HG02642 (cell line): ENCODE results near the gene JPH2.
A peak's percentile ranks its signal among the peaks of the same experiment; 100 is the strongest.

Experiments used
- ATAC-seq: cut with Tn5 transposase; IDR thresholded peaks from one replicate; pipeline ENCODE4 v1.9.1; 2021; ENCODE audit warnings: mild to moderate bottlenecking; ENCODE audit not compliant: unreplicated experiment, poor library complexity

JPH2 gene

DNA sequence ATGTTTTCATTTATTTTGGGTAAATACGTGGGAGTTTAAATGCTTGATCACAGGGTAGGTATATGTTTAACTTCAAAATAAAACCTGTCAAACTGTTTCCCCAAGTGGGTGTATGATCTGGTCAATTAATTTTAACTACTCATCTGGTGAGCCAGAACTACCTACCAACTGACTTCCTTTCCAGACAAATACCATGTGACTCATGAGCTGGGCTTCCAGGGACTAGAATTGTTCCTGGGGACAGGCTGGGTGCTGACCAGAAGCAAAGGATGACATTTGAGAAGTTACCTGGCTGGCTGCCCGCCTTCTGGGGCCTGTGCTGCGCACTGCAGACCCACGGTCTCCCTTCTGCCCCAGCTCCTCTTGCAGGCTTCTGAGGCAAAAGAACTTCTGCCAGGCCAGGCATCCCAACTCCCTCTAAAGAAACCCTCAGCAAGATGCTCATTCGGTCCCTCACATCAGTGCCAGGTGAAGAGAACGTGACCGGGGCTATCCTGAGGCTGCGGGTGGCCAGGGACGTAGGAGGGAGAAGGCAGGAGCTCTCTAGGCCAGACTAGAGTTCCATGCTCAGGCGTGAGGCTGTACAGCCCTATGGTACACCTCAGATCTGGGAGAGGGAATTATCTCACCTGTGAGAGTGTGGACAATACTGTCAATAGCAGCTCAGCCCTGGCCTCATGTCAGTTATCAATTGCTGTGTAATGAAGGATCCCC is 103.6 kb downstream of the JPH2 start:
- ATAC-seq: no peak

DNA sequence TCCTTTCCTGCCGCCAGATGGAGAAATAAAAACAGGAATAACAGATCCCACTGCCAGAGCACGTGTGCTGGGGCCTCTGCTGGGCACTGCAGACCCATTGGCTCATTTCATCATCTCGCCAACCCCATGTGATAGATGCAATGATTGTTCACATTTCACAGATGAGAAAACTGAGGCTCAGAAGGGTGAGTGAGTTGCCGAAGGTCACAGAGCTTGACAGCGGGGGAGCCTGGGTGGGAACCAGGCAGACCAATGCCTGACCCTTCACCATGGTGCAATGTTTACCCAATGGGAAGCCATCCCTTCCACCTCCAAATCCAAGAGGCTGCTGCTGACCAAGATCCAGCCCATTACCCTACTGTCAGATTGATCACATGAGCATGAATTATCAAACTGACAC is 105.1 kb downstream of the JPH2 start:
- ATAC-seq: no peak

DNA sequence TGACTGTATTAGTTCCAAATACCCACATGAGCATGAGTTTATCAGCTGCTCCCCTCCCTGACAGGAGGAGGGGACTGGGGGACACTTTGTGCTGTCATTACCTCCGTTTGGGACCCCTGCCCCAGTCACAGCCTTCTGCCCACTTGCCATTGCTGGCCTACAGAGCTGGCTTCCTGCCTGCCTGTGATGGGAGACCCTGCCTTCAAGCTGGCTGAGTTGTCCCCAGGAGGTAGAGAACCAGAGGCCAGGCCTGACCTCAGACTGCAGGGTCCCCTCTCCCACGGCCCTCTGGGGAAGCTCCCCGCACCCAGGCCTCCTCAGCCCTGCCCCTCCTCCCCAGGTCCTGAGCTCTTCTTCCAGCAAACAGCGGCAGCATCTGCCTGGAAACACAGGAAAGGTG is 105.5 kb downstream of the JPH2 start:
- ATAC-seq: no peak

DNA sequence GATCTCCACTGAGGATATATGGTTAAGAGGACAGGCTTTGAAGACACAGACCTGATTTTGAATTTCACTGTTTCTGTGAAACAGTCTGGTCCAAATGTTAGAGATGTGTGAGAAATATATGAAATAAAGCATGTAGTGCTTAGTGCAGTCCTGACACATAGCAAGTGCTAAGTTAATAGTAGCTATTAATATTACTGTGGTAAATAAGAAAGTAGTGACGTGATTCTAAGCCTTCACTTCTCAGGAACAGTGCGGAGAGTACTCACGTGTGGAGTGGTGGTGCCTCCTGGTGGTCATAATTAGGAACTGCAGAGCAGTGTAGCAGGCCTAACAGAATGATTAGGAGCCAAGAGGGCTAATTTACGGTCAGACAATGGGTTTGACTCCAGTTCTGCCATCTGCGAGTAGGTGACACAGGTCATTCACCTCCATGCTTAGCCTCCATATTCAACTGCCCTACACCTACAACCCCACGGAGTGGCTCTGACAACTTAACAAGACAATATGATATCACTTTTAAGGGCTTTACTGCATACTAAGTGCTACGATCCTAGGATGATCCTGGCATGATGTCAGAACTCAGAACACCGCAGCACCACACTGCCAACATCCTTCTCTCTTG is 106.2 kb downstream of the JPH2 start:
- ATAC-seq: peak; percentile 65

DNA sequence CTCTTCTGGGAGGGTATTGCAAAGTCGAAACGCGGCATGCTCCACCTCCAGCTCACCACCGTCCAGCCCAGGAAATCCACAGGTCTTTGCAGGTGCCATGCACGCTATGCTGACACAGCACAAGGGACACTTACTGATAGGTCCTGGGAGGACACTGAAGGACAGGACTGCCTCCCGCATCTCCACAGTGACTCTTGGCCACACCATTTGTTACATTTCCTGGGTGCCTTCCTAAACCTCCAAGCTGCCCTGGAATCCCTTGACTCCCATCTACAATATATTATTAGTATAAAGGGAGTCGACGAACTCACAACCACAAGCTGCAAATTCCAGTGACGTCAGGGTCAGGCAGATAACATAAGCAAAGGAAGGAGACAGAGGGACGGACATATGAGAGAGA is 106.9 kb downstream of the JPH2 start:
- ATAC-seq: no peak

DNA sequence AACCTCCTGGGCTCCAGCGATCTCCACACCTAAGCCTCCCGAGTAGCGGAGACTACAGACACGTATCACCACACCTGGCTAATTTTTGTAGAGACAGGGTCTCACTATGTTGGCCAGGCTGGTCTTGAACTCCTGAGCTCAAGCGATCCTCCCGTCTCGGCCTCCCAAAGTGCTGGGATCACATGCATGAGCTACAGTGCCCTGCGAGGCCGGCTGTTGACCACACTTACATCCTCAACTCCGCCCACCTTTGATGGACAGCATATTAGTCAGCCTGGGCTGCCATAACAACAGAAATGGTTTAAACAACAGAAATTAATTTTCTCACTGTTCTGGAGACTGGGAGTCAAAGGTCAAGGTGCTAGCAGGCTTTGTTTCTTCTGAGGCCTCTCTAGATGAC is 107.7 kb downstream of the JPH2 start:
- ATAC-seq: no peak

DNA sequence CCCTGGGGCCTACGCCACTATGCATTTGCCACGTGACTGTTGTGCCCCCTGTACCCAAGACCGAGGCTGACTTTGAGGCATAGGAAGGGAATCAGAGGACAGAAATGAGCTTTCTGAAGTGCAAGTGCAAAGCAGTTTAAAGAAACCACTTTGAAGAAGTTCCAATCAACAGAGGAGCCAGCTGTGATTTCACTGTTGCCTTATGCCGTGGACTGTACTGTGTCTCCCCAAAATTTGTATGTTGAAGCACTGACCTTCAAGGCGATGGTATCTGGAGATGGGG is 111.1 kb downstream of the JPH2 start:
- no peak for ATAC-seq

DNA sequence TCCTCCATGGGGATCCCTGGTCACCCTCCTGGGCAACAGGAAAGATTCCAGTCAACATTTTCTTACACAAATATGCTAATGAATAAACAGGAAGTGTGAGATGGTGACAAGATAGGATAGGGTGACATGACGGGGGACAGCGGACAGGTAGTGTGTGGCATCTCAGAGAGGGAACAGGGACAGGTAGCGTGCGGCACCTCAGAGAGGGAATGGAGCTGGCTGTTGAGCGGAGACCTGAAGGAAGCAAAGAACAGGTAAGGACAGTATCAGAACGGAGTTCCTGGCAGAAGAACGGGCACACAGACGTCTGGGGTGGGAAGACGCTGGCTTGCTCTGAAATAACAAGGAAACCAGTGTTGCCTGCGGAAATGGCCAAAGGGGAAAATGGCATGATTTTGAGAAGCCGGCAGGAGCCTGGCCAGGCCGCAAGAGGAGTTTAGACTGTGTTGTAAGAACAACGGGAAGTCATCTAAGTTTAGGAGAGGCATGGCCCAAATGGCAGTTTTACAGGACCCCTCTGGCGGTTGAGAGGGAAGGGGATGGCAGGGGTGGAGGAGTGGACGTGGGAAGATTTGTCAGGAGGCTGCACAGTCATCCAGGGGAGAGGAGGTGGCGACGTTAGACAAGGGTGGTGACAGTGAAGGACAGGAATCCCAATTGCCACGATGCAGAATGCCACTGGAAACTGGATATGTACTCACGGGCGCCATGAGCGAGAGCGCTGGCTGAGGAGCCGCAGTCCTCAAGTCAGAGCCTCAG is 111.6 kb downstream of the JPH2 start:
- ATAC-seq: no peak

DNA sequence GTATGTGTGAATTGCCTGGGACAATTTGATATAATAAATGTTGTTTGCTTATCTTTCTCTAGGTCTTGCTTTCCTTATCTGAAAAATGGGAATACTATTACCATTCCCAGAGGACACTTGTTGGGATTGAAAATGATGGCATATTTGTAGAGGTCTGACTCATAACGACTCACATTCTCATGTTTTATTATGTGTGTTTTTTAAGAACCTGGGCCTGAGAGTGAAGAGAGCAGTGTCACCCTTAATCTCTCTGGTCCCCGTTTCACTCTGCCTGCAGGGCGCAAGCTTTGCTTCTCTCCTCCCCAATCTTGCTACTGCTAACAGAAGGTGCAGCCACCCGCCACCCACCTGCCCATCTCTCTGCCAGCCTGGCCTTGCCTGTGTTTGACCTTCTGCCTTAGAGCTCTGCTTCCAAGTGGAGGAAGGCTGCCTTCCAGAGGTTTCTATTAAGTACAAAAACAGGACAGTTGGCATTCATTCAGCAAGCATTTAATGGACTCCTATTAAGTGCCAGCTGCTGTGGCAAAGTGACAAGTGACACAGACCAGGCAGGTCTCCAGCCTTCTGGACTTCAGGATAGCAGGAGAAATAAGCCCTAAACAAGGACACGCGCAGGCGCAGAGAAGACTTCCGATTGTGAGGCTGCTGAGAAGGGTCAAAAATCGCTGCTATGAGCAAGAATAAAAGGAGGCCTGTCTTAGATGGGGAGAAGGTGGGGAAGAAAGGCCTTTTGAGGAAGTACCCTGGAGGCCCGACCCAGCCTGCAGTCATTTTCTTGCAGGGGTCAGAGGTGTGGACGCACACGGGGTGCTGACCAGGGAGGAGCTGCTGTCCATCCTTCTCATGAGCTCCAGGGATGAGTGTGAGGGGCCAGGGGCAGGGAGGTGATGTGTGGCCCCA is 112.5 kb downstream of the JPH2 start:
- ATAC-seq: no peak

DNA sequence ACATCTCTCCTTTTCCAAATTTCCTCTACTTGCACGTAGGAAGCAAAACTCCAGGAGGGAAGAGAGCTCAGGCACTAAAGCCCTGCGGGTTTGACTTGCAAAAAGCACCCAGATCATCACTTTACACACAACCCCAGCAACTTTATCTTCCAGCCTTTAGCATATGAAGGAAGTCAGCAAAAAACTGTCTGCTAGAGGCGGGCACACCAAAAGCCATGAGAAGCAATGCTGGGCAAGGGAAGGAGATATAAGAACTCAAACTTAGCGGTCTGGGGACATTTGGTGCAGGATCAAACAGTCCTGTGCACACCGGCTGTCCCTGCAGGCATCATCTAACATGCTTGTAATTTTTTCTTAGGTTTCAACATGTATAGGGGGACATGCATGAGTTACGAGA is 113.3 kb downstream of the JPH2 start:
- no peak for ATAC-seq

DNA sequence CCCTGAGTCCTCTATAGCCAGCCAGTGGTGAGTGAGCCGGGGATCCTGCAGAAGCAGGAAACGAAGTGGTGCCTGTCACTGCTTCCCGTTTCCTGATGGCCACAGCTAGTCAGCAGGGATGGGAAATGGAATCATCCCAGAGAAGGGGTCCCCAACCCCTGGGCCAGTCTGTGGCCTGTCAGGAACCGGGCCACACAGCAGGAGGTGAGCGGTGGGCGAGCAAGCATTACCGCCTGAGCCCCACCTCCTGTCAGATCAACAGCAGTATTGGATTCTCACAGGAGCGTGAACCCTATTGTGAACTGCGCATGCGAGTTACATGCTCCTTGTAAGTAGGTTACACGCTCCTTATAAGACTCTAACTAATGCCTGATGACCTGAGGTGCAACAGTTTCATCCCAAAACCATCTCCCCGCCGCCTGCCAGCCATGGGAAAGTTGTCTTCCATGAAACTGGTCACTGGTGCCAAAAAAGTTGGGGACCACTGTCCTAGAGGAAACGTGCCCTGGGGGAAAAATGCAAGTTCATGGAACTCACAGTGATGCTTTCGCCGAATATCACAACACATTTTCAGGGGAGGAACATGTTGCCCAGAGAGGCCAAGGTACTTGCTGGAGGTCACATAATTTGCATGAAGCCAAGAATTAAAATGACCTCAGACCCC is 113.8 kb downstream of the JPH2 start:
- no peak for ATAC-seq

DNA sequence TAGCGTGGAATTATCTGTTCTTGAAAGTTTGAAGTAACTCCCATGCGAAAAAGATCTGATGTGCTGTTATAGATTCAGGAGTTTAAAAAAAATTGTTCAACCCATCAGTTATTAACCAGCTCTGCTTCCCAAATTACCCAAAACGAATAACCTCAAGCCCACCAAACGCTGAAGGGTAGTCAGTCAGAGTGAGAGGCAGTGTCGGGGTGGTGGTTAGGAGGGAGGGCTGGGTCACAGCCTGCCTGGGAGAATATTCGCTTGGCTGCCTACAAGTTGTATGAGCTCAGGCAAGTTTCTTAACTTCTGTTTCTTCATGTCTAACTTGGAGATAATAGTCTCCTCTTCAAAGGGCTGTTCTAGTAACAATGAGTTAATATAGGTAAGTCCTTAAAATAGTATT is 114.6 kb downstream of the JPH2 start:
- ATAC-seq: no peak

DNA sequence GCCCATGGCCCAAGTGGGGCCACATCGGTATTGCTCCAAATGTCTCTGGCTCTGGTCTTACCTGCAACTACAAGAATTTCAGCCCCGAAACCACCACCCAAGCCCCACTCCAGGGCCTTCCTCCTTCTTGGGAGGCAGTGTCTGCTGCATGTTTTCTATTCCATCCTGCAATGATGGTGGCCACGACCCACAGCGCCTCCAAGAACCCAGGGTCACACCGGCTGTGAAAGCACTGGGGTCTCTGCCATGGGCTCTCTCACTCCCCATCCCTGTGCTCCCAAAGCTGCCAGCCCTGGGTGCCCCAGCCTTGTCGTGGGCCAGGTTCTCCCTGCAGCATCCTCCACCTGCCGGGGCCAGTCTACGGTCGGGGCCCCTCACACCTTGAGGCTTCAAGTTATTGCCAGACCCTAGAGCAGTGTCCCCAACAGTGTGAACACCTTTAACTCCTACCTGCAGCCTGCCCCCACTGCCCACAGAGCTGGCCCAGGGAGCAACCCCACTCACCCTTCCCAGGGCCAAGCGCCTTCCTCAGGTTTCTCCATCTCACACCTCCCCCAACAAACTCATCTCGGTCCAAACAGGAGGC is 115.4 kb downstream of the JPH2 start:
- no peak for ATAC-seq

DNA sequence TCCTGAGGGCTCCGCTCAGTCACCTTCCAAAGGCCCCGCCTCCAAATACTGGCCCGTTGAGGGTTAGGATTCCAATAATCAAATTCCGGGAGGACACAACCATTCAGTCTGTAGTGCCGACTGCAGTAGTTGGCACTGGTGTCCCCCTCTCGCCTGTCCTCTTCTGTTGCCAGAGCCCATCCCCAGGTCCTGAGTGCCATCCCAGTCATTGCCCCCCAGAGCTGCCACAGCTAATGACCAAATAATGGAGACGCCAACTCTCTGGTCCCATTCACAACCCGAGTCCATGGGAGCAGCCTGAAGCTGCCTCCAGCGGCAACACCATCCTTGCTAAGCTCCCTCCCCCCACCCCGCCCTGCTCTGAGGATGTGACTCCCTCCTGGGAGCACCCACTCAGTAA is 115.9 kb downstream of the JPH2 start:
- ATAC-seq: no peak

DNA sequence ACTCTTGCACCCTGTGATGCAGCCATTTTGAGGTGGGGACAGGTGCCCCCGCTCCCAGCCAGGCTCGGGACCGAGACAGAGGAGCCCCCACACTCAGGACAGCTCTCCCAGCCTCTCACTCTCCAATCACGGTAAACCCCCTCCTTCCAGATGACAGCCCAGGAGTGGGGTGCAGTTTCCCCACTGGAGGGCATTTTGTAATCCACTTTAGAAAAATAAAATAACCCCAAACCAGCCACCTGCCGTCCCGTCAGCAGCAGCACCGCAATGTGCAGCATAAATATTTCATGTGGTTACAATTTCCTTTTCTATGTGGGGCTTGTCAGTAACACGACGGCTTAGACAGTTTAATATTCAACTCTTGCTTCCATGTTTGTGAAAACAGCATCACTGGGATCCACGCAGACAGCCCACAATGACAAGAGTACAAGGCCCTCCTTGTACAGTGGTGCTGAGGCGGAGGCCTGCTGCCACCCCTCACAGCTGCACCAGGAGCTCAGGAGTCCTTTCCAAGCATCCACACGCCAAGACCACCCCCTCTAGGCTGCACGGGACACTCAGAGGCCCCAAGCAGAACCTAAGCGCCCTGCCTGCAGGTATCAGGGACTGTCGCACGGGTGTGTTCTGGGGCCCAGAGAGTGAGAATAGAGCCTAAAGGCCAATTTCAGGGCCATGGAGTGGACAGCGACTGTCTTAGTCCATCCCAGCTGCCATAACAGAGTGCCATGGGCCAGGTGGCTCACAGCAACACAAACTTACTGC is 116.7 kb downstream of the JPH2 start:
- ATAC-seq: no peak

DNA sequence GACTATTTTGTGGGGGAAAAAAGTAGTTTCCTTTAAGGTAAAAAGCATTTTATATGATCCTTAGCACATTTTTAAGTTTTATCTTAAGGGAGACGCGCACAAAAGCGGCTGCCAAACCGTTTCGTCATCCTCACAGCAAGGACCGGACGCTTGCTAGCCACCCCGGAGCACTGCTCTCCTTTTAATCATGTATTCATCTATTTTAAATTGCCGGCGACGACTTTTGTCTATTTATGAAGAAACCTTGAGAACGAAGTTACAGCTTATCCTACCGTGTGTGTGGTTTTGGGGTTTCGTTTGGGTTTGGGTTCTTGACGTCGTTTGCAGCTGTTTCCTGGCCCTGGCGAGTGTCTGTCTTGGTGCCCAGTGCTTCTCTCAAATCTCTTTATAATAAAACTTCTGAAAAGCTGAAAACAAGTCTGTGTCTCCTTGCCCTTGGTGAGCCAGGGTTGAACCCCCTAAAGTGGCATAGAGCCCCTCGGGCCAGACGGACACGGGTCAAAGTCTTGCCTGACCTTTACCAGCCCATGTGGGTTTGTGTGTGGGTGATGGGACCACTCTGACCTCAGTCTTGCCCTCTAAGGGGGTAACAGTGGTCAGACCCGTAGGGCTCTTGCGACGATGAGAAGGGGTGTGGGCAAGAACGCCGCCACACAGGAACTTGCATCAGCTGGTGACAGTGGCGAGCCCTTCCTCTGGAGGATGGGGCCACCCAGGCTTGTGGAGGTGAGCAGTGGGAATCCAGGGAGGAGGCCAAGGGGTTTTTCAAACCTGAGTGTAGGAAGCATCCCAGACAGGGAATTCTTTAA is 117.6 kb downstream of the JPH2 start:
- ATAC-seq: peak; percentile 54

DNA sequence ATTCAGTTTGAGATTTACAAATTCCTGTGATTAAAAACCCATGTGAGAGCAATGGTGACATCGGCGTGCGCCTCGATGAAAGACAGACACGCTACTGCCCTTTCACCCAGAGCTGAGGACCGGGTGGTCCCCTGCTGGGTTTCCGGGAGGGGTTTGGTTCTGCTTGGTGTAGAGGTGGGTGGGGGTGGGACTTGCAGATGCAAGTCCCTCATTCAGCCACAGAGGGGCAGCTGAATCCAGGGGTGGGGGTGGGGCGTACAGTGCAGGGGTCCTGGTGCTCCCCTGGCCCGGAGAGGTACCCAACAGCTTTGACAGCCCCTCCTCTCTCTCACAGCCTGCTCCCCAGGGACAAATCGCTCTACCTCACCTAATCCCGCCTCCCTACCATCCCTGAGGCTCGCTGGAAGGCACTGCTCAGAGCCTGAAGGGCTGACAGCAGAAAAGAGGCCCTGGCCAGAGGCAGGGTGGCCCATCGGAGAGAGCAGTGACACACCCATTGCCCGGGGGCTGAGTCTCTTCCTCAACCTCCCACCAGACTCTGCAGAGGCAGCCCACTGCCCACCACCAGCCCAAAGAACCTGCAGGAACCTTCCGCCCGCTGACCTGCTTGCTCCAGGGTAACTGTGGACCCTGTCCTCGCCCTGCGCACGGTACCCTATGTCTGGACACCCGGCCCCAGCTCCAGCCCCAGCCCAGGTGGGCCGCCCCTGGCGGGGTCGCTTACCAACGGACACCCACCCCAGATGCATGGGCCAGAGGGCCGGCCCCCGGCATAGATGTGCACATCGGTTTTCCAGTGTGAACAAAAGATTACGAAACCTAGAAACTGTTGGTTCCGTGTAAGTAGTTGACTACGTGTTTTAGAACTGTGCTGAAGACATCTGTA is 118.4 kb downstream of the JPH2 start:
- no peak for ATAC-seq
